ENCODE data around the gene OR10D3. TPM values are rescaled to one million over a fixed set of nuclear protein-coding genes. Genes with fewer than 3 reads are reported as not detected.

Gene OR10D3
- total and polyA plus RNA-seq, 2 of the 8 experiments (the other 6 are each of a cell fraction or from before 2014, with no cell fraction given) = not detected

- TF ChIP-seq BACH1 (IDR thresholded peaks at IDR 0.05; ENCODE audit: low read length) (no peak), E2F6 (IDR thresholded peaks at IDR 0.05) (no peak), RBBP5 (IDR thresholded peaks at IDR 0.05; ENCODE audit: borderline replicate concordance, low read depth, low read length) (no peak)
Observed at GRCh38 chr11:124199702-124200101, 16.6 kb downstream of the OR10D3 start (continued).
